ENCODE data around the gene AGAP1. TPM values are rescaled to one million over a fixed set of nuclear protein-coding genes. Genes with fewer than 3 reads are reported as not detected.

AGAP1 gene
- total RNA-seq, 6 experiments from 2014 or later: 8.1 to 11.2 (median 9.8) TPM

GRCh38 chr2:236162882-236163470 lies 669.1 kb downstream of the AGAP1 start:
- Histone ChIP-seq H3K27me3 (peaks cover 14 to 34% of the 10 kb centered on the region in 2 donors), H3K9me3 (no peaks in the 10 kb centered on the region), H3K4me3 (no peak overlapping the region), H3K36me3 (no peaks in the 10 kb centered on the region), H3K27ac (no peak overlapping the region), H3K4me1 (peaks cover 0 to 30% (median 0%) of the 10 kb centered on the region in 4 donors)
- TF ChIP-seq CTCF (IDR thresholded peaks at IDR 0.05) (no peak), POLR2A (IDR thresholded peaks at IDR 0.05) (no peak)
- 7% methylated on average over 13 of the region's 33 CpGs for WGBS (ENCODE audit: insufficient coverage, low coverage, low lambda C conversion rate, missing lambda C conversion rate)
- ATAC-seq (no peak), DNase-seq (no peak)
- intact Hi-C loops (cut with DNase I): no loop called here

- ATAC-seq: no peak
- Histone ChIP-seq H3K4me1 (peaks cover 0 to 37% (median 0%) of the 10 kb centered on the region in 4 donors), H3K9me3 (no peaks in the 10 kb centered on the region), H3K27ac (no peak overlapping the region), H3K4me3 (no peak overlapping the region), H3K36me3 (no peaks in the 10 kb centered on the region), H3K27me3 (peaks cover 14 to 40% of the 10 kb centered on the region in 2 donors)
- intact Hi-C loops (cut with DNase I): no loop called here
- TF ChIP-seq POLR2A (IDR thresholded peaks at IDR 0.05) (no peak), CTCF (IDR thresholded peaks at IDR 0.05) (no peak)
- WGBS (ENCODE audit: insufficient coverage, low coverage, low lambda C conversion rate, missing lambda C conversion rate): 0% methylated on average over 1 of the region's 59 CpGs
- no peak for DNase-seq
Observed at GRCh38 chr2:236163471-236164200, 669.8 kb downstream of the AGAP1 start.

GRCh38 chr2:236164201-236164924 lies 670.5 kb downstream of the AGAP1 start:
- H3K4me3 ChIP-seq: no peak overlapping the region

More at GRCh38 chr2:236164201-236164924, 670.5 kb downstream of the AGAP1 start:
- DNase-seq: no peak
- H3K27me3 ChIP-seq: peaks cover 14 to 46% of the 10 kb centered on the region in 2 donors
- no peaks in the 10 kb centered on the region for H3K9me3 ChIP-seq
- TF ChIP-seq POLR2A (IDR thresholded peaks at IDR 0.05) (no peak), CTCF (IDR thresholded peaks at IDR 0.05) (no peak)
- no peak for ATAC-seq
- 0% methylated on average over 2 of the region's 67 CpGs for WGBS (ENCODE audit: insufficient coverage, low coverage, low lambda C conversion rate, missing lambda C conversion rate)
- intact Hi-C loops (cut with DNase I): no loop called here
- H3K4me1 ChIP-seq: peaks cover 0 to 38% (median 0%) of the 10 kb centered on the region in 4 donors
- H3K36me3 ChIP-seq: no peaks in the 10 kb centered on the region
- no peak overlapping the region for H3K27ac ChIP-seq

Data from right lobe of liver (tissue), 6 donors.